Endothelial cell of umbilical vein (primary cell): ENCODE results near the gene HMG20B. TPM values are rescaled to one million over a fixed set of nuclear protein-coding genes. Genes with fewer than 3 reads are reported as not detected.

ENCODE experiments used
- BruUV-seq: library from RNA; stranded (reverse); fragments of 400-500 nt; replicated peaks from 2 replicates; lab custom pipeline; 2021; lab: Mats Ljungman, UMichigan
- CTCF ChIA-PET: fragments of 300-600, 350-600 bp; sonication (Branson Sonifier 250); formaldehyde crosslinking; loops from one replicate; lab custom pipeline; 2021; ENCODE audit warnings: antibody characterized with exemption, inconsistent platforms; lab: Charles Lee
- POLR2A ChIA-PET: fragments of 300-600, 350-600 bp; sonication (Branson Sonifier 250); formaldehyde crosslinking; loops from one replicate; lab custom pipeline; 2021; ENCODE audit warnings: antibody characterized with exemption, inconsistent platforms; lab: Charles Lee
- DNase-seq: peaks from one replicate; pipeline ENCODE4 v3.0.0-alpha.2; 2011; ENCODE audit warnings: low read depth, low spot score
- FAIRE-seq: peaks from 2 replicates; lab custom pipeline; 2011; peaks lifted over from hg19 to GRCh38; lab: Jason Lieb, UNC
- H2AFZ ChIP-seq: 2 replicates; pipeline ENCODE4 v1.6.0; 2012; ENCODE audit warnings: low read depth, low read length, control low read depth, inconsistent platforms
- H3K27ac ChIP-seq: 2 replicates; pipeline ENCODE4 v1.5.1; 2011; ENCODE audit warnings: low read depth, mild to moderate bottlenecking, control low read depth, low read length, moderate library complexity; ENCODE audit not compliant: insufficient read depth
- H3K27me3 ChIP-seq, 2 experiments: 2 replicates each; pipeline versions ENCODE4 v1.6.0 to v1.6.1; 2011; ENCODE audit warnings: low read length in 2 of 2, mixed read lengths in 1 of 2; ENCODE audit not compliant: control insufficient read depth in 2 of 2, insufficient read depth in 2 of 2
- H3K36me3 ChIP-seq, 2 experiments: 2 replicates in 1 of 2; 3 replicates in 1 of 2; pipeline ENCODE4 v1.5.1; 2011; ENCODE audit warnings: low read length in 2 of 2, mild to moderate bottlenecking in 1 of 2, moderate library complexity in 1 of 2; ENCODE audit not compliant: control insufficient read depth in 2 of 2, insufficient read depth in 2 of 2; ENCODE audit errors: extremely low read depth in 1 of 2
- H3K4me1 ChIP-seq: 3 replicates; pipeline ENCODE4 v1.5.1; 2011; ENCODE audit warnings: mild to moderate bottlenecking, low read length; ENCODE audit not compliant: control insufficient read depth, insufficient read depth; ENCODE audit errors: extremely low read depth
- H3K4me2 ChIP-seq: 2 replicates; pipeline ENCODE4 v1.6.1; 2011; ENCODE audit warnings: low read length, control low read depth, mixed read lengths; ENCODE audit not compliant: insufficient read depth
- H3K4me3 ChIP-seq, 3 experiments: fragments of 200-600 bp in 1 of 3; sonication (generic), shearing (Covaris generic) in 1 of 3; replicated peaks in 1 of 3; 2 replicates each; pipeline ENCODE4 v1.5.1; 2011 to 2016; ENCODE audit warnings: control low read depth in 3 of 3, low read length in 3 of 3, mild to moderate bottlenecking in 2 of 3, inconsistent platforms in 1 of 3, low read depth in 1 of 3, moderate library complexity in 1 of 3; ENCODE audit not compliant: insufficient read depth in 1 of 3
- H3K79me2 ChIP-seq: 2 replicates; pipeline ENCODE4 v1.6.0; 2012; ENCODE audit warnings: low read length, inconsistent platforms; ENCODE audit not compliant: control insufficient read depth, insufficient read depth
- H3K9ac ChIP-seq: replicated peaks from 2 replicates; pipeline ENCODE3; 2011; ENCODE audit warnings: low read length, control low read depth; ENCODE audit not compliant: insufficient read depth; ENCODE audit errors: extremely low read depth
- H3K9me1 ChIP-seq: replicated peaks from 3 replicates; pipeline ENCODE4 v1.6.0; 2011; ENCODE audit warnings: mild to moderate bottlenecking, low read length; ENCODE audit not compliant: control insufficient read depth, insufficient read depth; ENCODE audit errors: extremely low read depth
- H3K9me3 ChIP-seq: replicated peaks from 2 replicates; pipeline ENCODE4 v1.5.1; 2012; ENCODE audit warnings: low read length, inconsistent platforms; ENCODE audit not compliant: control insufficient read depth, insufficient read depth
- H4K20me1 ChIP-seq: replicated peaks from 2 replicates; pipeline ENCODE3; 2011; ENCODE audit warnings: mild to moderate bottlenecking, low read length; ENCODE audit not compliant: control insufficient read depth, insufficient read depth; ENCODE audit errors: extremely low read depth
- EZH2 ChIP-seq: IDR thresholded peaks from 2 replicates; pipeline ENCODE4 v1.6.1; 2012; ENCODE audit warnings: borderline replicate concordance, low read depth, mild to moderate bottlenecking, moderate library complexity, low read length, inconsistent platforms; ENCODE audit not compliant: severe bottlenecking
- FOS ChIP-seq: IDR thresholded peaks from 2 replicates; pipeline ENCODE4 v1.6.1; 2011; ENCODE audit warnings: mild to moderate bottlenecking, low read length, moderate library complexity, borderline replicate concordance; ENCODE audit not compliant: insufficient read depth
- JUN ChIP-seq: IDR thresholded peaks from 2 replicates; pipeline ENCODE4 v1.6.1; 2011; ENCODE audit warnings: borderline replicate concordance, low read depth; ENCODE audit not compliant: insufficient read length, insufficient read depth
- POLR2AphosphoS5 ChIP-seq: IDR thresholded peaks from 2 replicates; pipeline ENCODE4 v1.6.1; 2012; ENCODE audit warnings: low read depth, mild to moderate bottlenecking, control low read depth, low read length, moderate library complexity; ENCODE audit not compliant: insufficient read depth
- dilution Hi-C: fragments of 300-500 bp; cut with MboI; formaldehyde crosslinking; loops from one replicate; pipeline ENCODE4 v1.15.0; 2019; ENCODE audit warnings: low sequenced_read_pairs; ENCODE audit not compliant: extremely low pct_ligation_motif_present
- intact Hi-C: fragments of 100-400 bp; cut with micrococcal nuclease; formaldehyde crosslinking; loops from one replicate; pipeline ENCODE4 v1.10.0; 2022
- polyA plus RNA-seq, 4 experiments: library from polyadenylated mRNA; depleted of rRNA in 3 of 4; stranded (reverse) in 3 of 4; unstranded in 1 of 4; fragments of >200 nt; gene quantifications; 2 replicates each; pipeline versions ENCODE4 v1.2.1 to v1.2.3, GENCODE V29; 2011 to 2012; ENCODE audit warnings: missing spikeins in 1 of 4
- total RNA-seq: library from RNA; stranded (reverse); gene quantifications from 2 replicates; pipeline ENCODE4 v1.2.3, GENCODE V29; 2021
- TF ChIP-seq, protein P1 (sequence below), 2 donors: IDR thresholded peaks; 1 replicate in 1 of 2; 2 replicates in 1 of 2; pipeline ENCODE4 v1.5.1; 2011; ENCODE audit warnings: low read length in 2 of 2, mild to moderate bottlenecking in 2 of 2, moderate library complexity in 2 of 2, control low read depth in 1 of 2, inconsistent platforms in 1 of 2, low read depth in 1 of 2; ENCODE audit not compliant: insufficient read depth in 1 of 2; ENCODE audit errors: extremely low read depth in 1 of 2

Gene HMG20B
- total and polyA plus RNA-seq, 2 donors (not counting 3 experiments of a cell fraction or from before 2014, with no cell fraction given), result 53.2 to 98.2 TPM

DNA sequence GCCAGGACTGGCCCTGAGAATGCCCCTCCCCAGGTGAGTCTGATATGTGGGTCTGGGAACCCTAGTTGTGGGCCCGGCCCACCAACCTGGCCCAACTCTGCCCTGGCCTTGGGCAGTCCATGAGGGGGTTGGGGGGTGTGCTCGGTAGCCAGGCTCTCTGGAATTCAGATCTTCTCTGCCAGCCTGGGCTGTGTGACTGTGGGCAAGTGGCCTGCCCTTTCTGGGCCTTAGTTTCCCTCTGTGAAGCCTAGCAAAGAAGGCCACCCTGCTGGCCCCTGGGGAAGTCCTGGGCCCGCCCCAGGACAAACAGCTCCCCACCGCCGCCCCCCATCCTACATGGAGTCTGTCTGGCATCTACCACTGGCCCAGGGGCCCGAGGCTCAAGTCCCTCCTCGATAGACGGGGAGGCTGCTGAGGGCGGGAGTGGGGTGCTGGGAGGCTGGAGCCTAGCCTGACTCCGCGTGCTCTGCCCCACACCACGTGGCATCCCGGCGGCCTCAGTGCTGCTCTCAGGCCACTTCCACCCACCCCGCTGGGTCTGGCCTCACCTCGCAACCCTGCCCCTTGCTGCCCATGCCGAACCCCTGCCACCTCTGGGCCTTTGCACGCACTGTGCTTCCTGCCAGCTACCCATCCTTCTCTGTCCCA lies 42.2 kb downstream of the HMG20B start:
- Histone ChIP-seq H3K36me3 (peaks cover 0 to 19% of the 10 kb centered on the region in 2 experiments), H3K4me2 (no peak overlapping the region), H3K27me3 (no peaks in the 10 kb centered on the region), H3K9me3 (no peaks in the 10 kb centered on the region), H3K9me1 (no peaks in the 10 kb centered on the region), H4K20me1 (no peaks in the 10 kb centered on the region), H3K9ac (no peak overlapping the region), H2AFZ (no peak overlapping the region), H3K4me1 (no peaks in the 10 kb centered on the region), H3K4me3 (no peak overlapping the region), H3K27ac (no peak overlapping the region), H3K79me2 (no peaks in the 10 kb centered on the region)
- ChIA-PET POLR2A (no interaction called here), CTCF (interaction anchor here (1.0 to 1.3 kb wide), 3 partner anchors 61 to 310 kb away, joined by 3 to 5 read pairs (median 4); no protein-coding TSS in a partner anchor)
- no TSS peak for BruUV-seq
- FAIRE-seq (no peak), DNase-seq (no peak)
- dilution Hi-C loops (no loop called here), intact Hi-C loops (no loop called here)
- TF ChIP-seq, protein P1, sequence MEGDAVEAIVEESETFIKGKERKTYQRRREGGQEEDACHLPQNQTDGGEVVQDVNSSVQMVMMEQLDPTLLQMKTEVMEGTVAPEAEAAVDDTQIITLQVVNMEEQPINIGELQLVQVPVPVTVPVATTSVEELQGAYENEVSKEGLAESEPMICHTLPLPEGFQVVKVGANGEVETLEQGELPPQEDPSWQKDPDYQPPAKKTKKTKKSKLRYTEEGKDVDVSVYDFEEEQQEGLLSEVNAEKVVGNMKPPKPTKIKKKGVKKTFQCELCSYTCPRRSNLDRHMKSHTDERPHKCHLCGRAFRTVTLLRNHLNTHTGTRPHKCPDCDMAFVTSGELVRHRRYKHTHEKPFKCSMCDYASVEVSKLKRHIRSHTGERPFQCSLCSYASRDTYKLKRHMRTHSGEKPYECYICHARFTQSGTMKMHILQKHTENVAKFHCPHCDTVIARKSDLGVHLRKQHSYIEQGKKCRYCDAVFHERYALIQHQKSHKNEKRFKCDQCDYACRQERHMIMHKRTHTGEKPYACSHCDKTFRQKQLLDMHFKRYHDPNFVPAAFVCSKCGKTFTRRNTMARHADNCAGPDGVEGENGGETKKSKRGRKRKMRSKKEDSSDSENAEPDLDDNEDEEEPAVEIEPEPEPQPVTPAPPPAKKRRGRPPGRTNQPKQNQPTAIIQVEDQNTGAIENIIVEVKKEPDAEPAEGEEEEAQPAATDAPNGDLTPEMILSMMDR (IDR thresholded peaks at IDR 0.05; ENCODE audit: extremely low read depth in 1 of 2, insufficient read depth in 1 of 2, low read depth in 1 of 2, low read length in 2 of 2), result no peak
- no peak for TF ChIP-seq POLR2AphosphoS5
- TF ChIP-seq FOS, result no peak
- no peak for TF ChIP-seq JUN
- TF ChIP-seq EZH2, result no peak
